ENCODE results near the gene SPO11.

Gene SPO11

GRCh38 chr20:57364451-57364850 is 34.8 kb downstream of the SPO11 start:
- Histone ChIP-seq H3K36me3 (ENCODE audit: control insufficient read depth in 4 of 4, insufficient read depth in 4 of 4, low read length in 3 of 4) (peaks cover 24 to 74% (median 53%) of the 10 kb centered on the region in 4 experiments), H3K9me3 (ENCODE audit: control extremely low read depth in 1 of 5, control insufficient read depth in 4 of 5, insufficient read depth in 2 of 5, low read depth in 1 of 5, low read length in 4 of 5) (no peaks in the 10 kb centered on the region), H3K4me1 (ENCODE audit: control extremely low read depth in 1 of 4, control insufficient read depth in 4 of 4, insufficient read depth in 4 of 4, low read length in 3 of 4) (no peaks in the 10 kb centered on the region), H3K27me3 (replicated peaks in 2 of 5; ENCODE audit: control insufficient read depth in 4 of 5, insufficient read depth in 5 of 5, low read length in 4 of 5) (no peaks in the 10 kb centered on the region), H3K27ac (ENCODE audit: insufficient read depth in 1 of 2, low read depth in 1 of 2, low read length in 2 of 2, poor library complexity in 1 of 2, severe bottlenecking in 2 of 2) (no peak overlapping the region), H3K4me3 (ENCODE audit: control insufficient read depth in 1 of 7, extremely low read depth in 1 of 7, insufficient read depth in 4 of 7, low read depth in 2 of 7, low read length in 6 of 7) (no peak overlapping the region)
- CTCF ChIA-PET = interaction anchor here (1.2 kb wide), 1 partner anchor 10 kb away, joined by 3 read pairs; no protein-coding TSS in a partner anchor
- POLR2A ChIA-PET = no interaction called here
- DNase-seq = no peak

- H3K27ac ChIP-seq (ENCODE audit: insufficient read depth in 1 of 2, low read depth in 1 of 2, low read length in 2 of 2, poor library complexity in 1 of 2, severe bottlenecking in 2 of 2) = no peak overlapping the region
- POLR2A ChIA-PET = no interaction called here
Measured at GRCh38 chr20:57369596-57369995, 40.0 kb downstream of the SPO11 start.

GRCh38 chr20:57370316-57370715 is 40.7 kb downstream of the SPO11 start:
- Histone ChIP-seq H3K4me3 (ENCODE audit: control insufficient read depth in 1 of 7, extremely low read depth in 1 of 7, insufficient read depth in 4 of 7, low read depth in 2 of 7, low read length in 6 of 7) (no peak overlapping the region), H3K27ac (ENCODE audit: insufficient read depth in 1 of 2, low read depth in 1 of 2, low read length in 2 of 2, poor library complexity in 1 of 2, severe bottlenecking in 2 of 2) (no peak overlapping the region), H3K36me3 (ENCODE audit: control insufficient read depth in 4 of 4, insufficient read depth in 4 of 4, low read length in 3 of 4) (peaks cover 33 to 96% (median 80%) of the 10 kb centered on the region in 4 experiments), H3K9me3 (ENCODE audit: control extremely low read depth in 1 of 5, control insufficient read depth in 4 of 5, insufficient read depth in 2 of 5, low read depth in 1 of 5, low read length in 4 of 5) (no peaks in the 10 kb centered on the region), H3K4me1 (ENCODE audit: control extremely low read depth in 1 of 4, control insufficient read depth in 4 of 4, insufficient read depth in 4 of 4, low read length in 3 of 4) (peaks cover 0 to 11% (median 0%) of the 10 kb centered on the region in 4 experiments), H3K27me3 (replicated peaks in 2 of 5; ENCODE audit: control insufficient read depth in 4 of 5, insufficient read depth in 5 of 5, low read length in 4 of 5) (no peaks in the 10 kb centered on the region)
- 98% methylated on average over 7 of the region's 9 CpGs for WGBS (ENCODE audit: insufficient coverage)
- DNase-seq = no peak
- CTCF ChIA-PET = interaction anchor here (1.2 to 1.4 kb wide), 3 partner anchors 9 to 498 kb away, joined by 3 to 4 read pairs (median 3); no protein-coding TSS in a partner anchor
- POLR2A ChIA-PET = no interaction called here

More at GRCh38 chr20:57369596-57369995, 40.0 kb downstream of the SPO11 start:
- Histone ChIP-seq H3K36me3 (ENCODE audit: control insufficient read depth in 4 of 4, insufficient read depth in 4 of 4, low read length in 3 of 4) (peaks cover 31 to 92% (median 77%) of the 10 kb centered on the region in 4 experiments), H3K4me1 (ENCODE audit: control extremely low read depth in 1 of 4, control insufficient read depth in 4 of 4, insufficient read depth in 4 of 4, low read length in 3 of 4) (peaks cover 0 to 4% (median 0%) of the 10 kb centered on the region in 4 experiments), H3K27me3 (replicated peaks in 2 of 5; ENCODE audit: control insufficient read depth in 4 of 5, insufficient read depth in 5 of 5, low read length in 4 of 5) (no peaks in the 10 kb centered on the region), H3K4me3 (ENCODE audit: control insufficient read depth in 1 of 7, extremely low read depth in 1 of 7, insufficient read depth in 4 of 7, low read depth in 2 of 7, low read length in 6 of 7) (no peak overlapping the region), H3K9me3 (ENCODE audit: control extremely low read depth in 1 of 5, control insufficient read depth in 4 of 5, insufficient read depth in 2 of 5, low read depth in 1 of 5, low read length in 4 of 5) (no peaks in the 10 kb centered on the region)
- peak in 1 of 3 donors; percentile 20 for DNase-seq
- CTCF ChIA-PET = interaction anchor here (1.2 to 1.6 kb wide), 4 partner anchors 10 to 499 kb away, joined by 3 to 7 read pairs (median 4); no protein-coding TSS in a partner anchor
- 83% methylated on average over 3 of the region's 3 CpGs for WGBS (ENCODE audit: insufficient coverage)

- peaks cover 28 to 97% (median 80%) of the 10 kb centered on the region in 4 experiments for H3K36me3 ChIP-seq (ENCODE audit: control insufficient read depth in 4 of 4, insufficient read depth in 4 of 4, low read length in 3 of 4)
- ChIA-PET POLR2A (no interaction called here), CTCF (interaction anchor here (1.0 kb wide), 1 partner anchor 12 kb away, joined by 4 read pairs; no protein-coding TSS in a partner anchor)
- peaks cover 0 to 11% (median 0%) of the 10 kb centered on the region in 4 experiments for H3K4me1 ChIP-seq (ENCODE audit: control extremely low read depth in 1 of 4, control insufficient read depth in 4 of 4, insufficient read depth in 4 of 4, low read length in 3 of 4)
- 100% methylated on average over 4 of the region's 4 CpGs for WGBS (ENCODE audit: insufficient coverage)
- no peak for DNase-seq
- H3K27me3 ChIP-seq (replicated peaks in 2 of 5; ENCODE audit: control insufficient read depth in 4 of 5, insufficient read depth in 5 of 5, low read length in 4 of 5) = no peaks in the 10 kb centered on the region
- no peak overlapping the region for H3K4me3 ChIP-seq (ENCODE audit: control insufficient read depth in 1 of 7, extremely low read depth in 1 of 7, insufficient read depth in 4 of 7, low read depth in 2 of 7, low read length in 6 of 7)
- no peak overlapping the region for H3K27ac ChIP-seq (ENCODE audit: insufficient read depth in 1 of 2, low read depth in 1 of 2, low read length in 2 of 2, poor library complexity in 1 of 2, severe bottlenecking in 2 of 2)
- H3K9me3 ChIP-seq (ENCODE audit: control extremely low read depth in 1 of 5, control insufficient read depth in 4 of 5, insufficient read depth in 2 of 5, low read depth in 1 of 5, low read length in 4 of 5) = no peaks in the 10 kb centered on the region
Measured at GRCh38 chr20:57371363-57371762, 41.8 kb downstream of the SPO11 start.

GRCh38 chr20:57372157-57372556 is 42.6 kb downstream of the SPO11 start:
- Histone ChIP-seq H3K4me1 (ENCODE audit: control extremely low read depth in 1 of 4, control insufficient read depth in 4 of 4, insufficient read depth in 4 of 4, low read length in 3 of 4) (peaks cover 0 to 11% (median 0%) of the 10 kb centered on the region in 4 experiments), H3K36me3 (ENCODE audit: control insufficient read depth in 4 of 4, insufficient read depth in 4 of 4, low read length in 3 of 4) (peaks cover 26 to 97% (median 80%) of the 10 kb centered on the region in 4 experiments), H3K4me3 (ENCODE audit: control insufficient read depth in 1 of 7, extremely low read depth in 1 of 7, insufficient read depth in 4 of 7, low read depth in 2 of 7, low read length in 6 of 7) (no peak overlapping the region), H3K9me3 (ENCODE audit: control extremely low read depth in 1 of 5, control insufficient read depth in 4 of 5, insufficient read depth in 2 of 5, low read depth in 1 of 5, low read length in 4 of 5) (no peaks in the 10 kb centered on the region), H3K27ac (ENCODE audit: insufficient read depth in 1 of 2, low read depth in 1 of 2, low read length in 2 of 2, poor library complexity in 1 of 2, severe bottlenecking in 2 of 2) (no peak overlapping the region), H3K27me3 (replicated peaks in 2 of 5; ENCODE audit: control insufficient read depth in 4 of 5, insufficient read depth in 5 of 5, low read length in 4 of 5) (no peaks in the 10 kb centered on the region)
- ChIA-PET POLR2A (no interaction called here), CTCF (interaction anchor here (1.0 kb wide), 1 partner anchor 13 kb away, joined by 4 read pairs; no protein-coding TSS in a partner anchor)
- no peak for DNase-seq
- WGBS (ENCODE audit: insufficient coverage) = 92% methylated on average over 9 of the region's 9 CpGs

- DNase-seq = no peak
- peaks cover 29 to 97% (median 83%) of the 10 kb centered on the region in 4 experiments for H3K36me3 ChIP-seq (ENCODE audit: control insufficient read depth in 4 of 4, insufficient read depth in 4 of 4, low read length in 3 of 4)
- no peak overlapping the region for H3K4me3 ChIP-seq (ENCODE audit: control insufficient read depth in 1 of 7, extremely low read depth in 1 of 7, insufficient read depth in 4 of 7, low read depth in 2 of 7, low read length in 6 of 7)
- peaks cover 0 to 11% (median 0%) of the 10 kb centered on the region in 4 experiments for H3K4me1 ChIP-seq (ENCODE audit: control extremely low read depth in 1 of 4, control insufficient read depth in 4 of 4, insufficient read depth in 4 of 4, low read length in 3 of 4)
- no peak overlapping the region for H3K27ac ChIP-seq (ENCODE audit: insufficient read depth in 1 of 2, low read depth in 1 of 2, low read length in 2 of 2, poor library complexity in 1 of 2, severe bottlenecking in 2 of 2)
- ChIA-PET CTCF (interaction anchor here (1.1 to 1.6 kb wide), 2 partner anchors 10 kb away, joined by 3 to 8 read pairs; no protein-coding TSS in a partner anchor), POLR2A (no interaction called here)
- no peaks in the 10 kb centered on the region for H3K9me3 ChIP-seq (ENCODE audit: control extremely low read depth in 1 of 5, control insufficient read depth in 4 of 5, insufficient read depth in 2 of 5, low read depth in 1 of 5, low read length in 4 of 5)
- H3K27me3 ChIP-seq (replicated peaks in 2 of 5; ENCODE audit: control insufficient read depth in 4 of 5, insufficient read depth in 5 of 5, low read length in 4 of 5) = no peaks in the 10 kb centered on the region
- 92% methylated on average over 19 of the region's 25 CpGs for WGBS (ENCODE audit: insufficient coverage)
Measured at GRCh38 chr20:57372581-57373350, 43.2 kb downstream of the SPO11 start.

- DNase-seq = no peak
- Histone ChIP-seq H3K27ac (ENCODE audit: insufficient read depth in 1 of 2, low read depth in 1 of 2, low read length in 2 of 2, poor library complexity in 1 of 2, severe bottlenecking in 2 of 2) (no peak overlapping the region), H3K4me1 (ENCODE audit: control extremely low read depth in 1 of 4, control insufficient read depth in 4 of 4, insufficient read depth in 4 of 4, low read length in 3 of 4) (peaks cover 0 to 11% (median 0%) of the 10 kb centered on the region in 4 experiments), H3K4me3 (ENCODE audit: control insufficient read depth in 1 of 7, extremely low read depth in 1 of 7, insufficient read depth in 4 of 7, low read depth in 2 of 7, low read length in 6 of 7) (no peak overlapping the region), H3K27me3 (replicated peaks in 2 of 5; ENCODE audit: control insufficient read depth in 4 of 5, insufficient read depth in 5 of 5, low read length in 4 of 5) (no peaks in the 10 kb centered on the region), H3K36me3 (ENCODE audit: control insufficient read depth in 4 of 4, insufficient read depth in 4 of 4, low read length in 3 of 4) (peaks cover 29 to 96% (median 78%) of the 10 kb centered on the region in 4 experiments), H3K9me3 (ENCODE audit: control extremely low read depth in 1 of 5, control insufficient read depth in 4 of 5, insufficient read depth in 2 of 5, low read depth in 1 of 5, low read length in 4 of 5) (no peaks in the 10 kb centered on the region)
- POLR2A ChIA-PET = no interaction called here
- CTCF ChIA-PET = interaction anchor here (1.0 to 1.4 kb wide), 6 partner anchors 10 to 835 kb away, joined by 3 to 6 read pairs (median 3); no protein-coding TSS in a partner anchor
- 85% methylated on average over 10 of the region's 12 CpGs for WGBS (ENCODE audit: insufficient coverage)
Measured at GRCh38 chr20:57374343-57374930, 44.8 kb downstream of the SPO11 start.
